Breast epithelium (tissue), 4 donors: ENCODE data around the gene DNM3. TPM values are rescaled to one million over a fixed set of nuclear protein-coding genes. Genes with fewer than 3 reads are reported as not detected.

Experiments
- DNase-seq, 2 donors: peaks; one replicate each; pipeline ENCODE4 v3.0.0-alpha.2; 2019; ENCODE audit warnings: low spot score in 2 of 2
- H3K27ac ChIP-seq, 2 donors: fragments of 200-600 bp; sonication (generic) in 1 of 2; one replicate each; pipeline ENCODE4 v1.5.1; 2016 to 2019; ENCODE audit warnings: mild to moderate bottlenecking in 1 of 2
- H3K27me3 ChIP-seq, 2 donors: fragments of 200-600 bp; sonication (generic) in 1 of 2; one replicate each; pipeline versions ENCODE4 v1.5.1 to v1.6.0; 2017 to 2019; ENCODE audit warnings: control low read depth in 1 of 2, mild to moderate bottlenecking in 1 of 2
- H3K36me3 ChIP-seq: fragments of 200-600 bp; one replicate; pipeline ENCODE4 v1.5.1; 2019
- H3K4me1 ChIP-seq, 2 donors: fragments of 200-600 bp; sonication (generic); one replicate each; pipeline ENCODE4 v1.5.1; 2016 to 2019; ENCODE audit warnings: control low read depth in 1 of 2
- H3K4me3 ChIP-seq, 3 donors: fragments of 200-600 bp; sonication (generic); 1 replicate in 2 of 3; 2 replicates in 1 of 3; pipeline ENCODE4 v1.5.1; 2016 to 2019; ENCODE audit warnings: mild to moderate bottlenecking in 3 of 3, moderate library complexity in 2 of 3
- H3K9me3 ChIP-seq, 2 donors: fragments of 200-600 bp; sonication (generic) in 1 of 2; one replicate each; pipeline ENCODE4 v1.5.1; 2016 to 2019; ENCODE audit warnings: control low read depth in 1 of 2
- POLR2A ChIP-seq: fragments of 450-650 bp; IDR thresholded peaks from one replicate; pipeline ENCODE4 v1.6.1; 2016; ENCODE audit warnings: antibody characterized with exemption, mild to moderate bottlenecking, moderate library complexity
- POLR2AphosphoS5 ChIP-seq, 3 donors: sonication (generic); formaldehyde crosslinking; IDR thresholded peaks; one replicate each; pipeline ENCODE4 v1.6.1; 2017; ENCODE audit warnings: antibody characterized with exemption in 3 of 3
- intact Hi-C: fragments of 100-400 bp; cut with DNase I; formaldehyde crosslinking; loops from one replicate; pipeline ENCODE4 v1.15.1; 2023; ENCODE audit warnings: low total_unique reads
- total RNA-seq, 3 donors: library from RNA; depleted of rRNA; stranded (reverse); fragments of >200 nt; gene quantifications; one replicate each; pipeline ENCODE4 v1.1.0, GENCODE V29; 2016
- TF ChIP-seq, protein P1 (sequence below), 3 donors: fragments of 450-650 bp; IDR thresholded peaks; one replicate each; pipeline ENCODE4 v1.5.1; 2016 to 2017; ENCODE audit warnings: antibody characterized with exemption in 3 of 3, mild to moderate bottlenecking in 3 of 3, moderate library complexity in 3 of 3

The DNM3 gene
- total RNA-seq, 3 donors from 2014 or later, result 5.1 to 7.5 (median 6.6) TPM

DNA sequence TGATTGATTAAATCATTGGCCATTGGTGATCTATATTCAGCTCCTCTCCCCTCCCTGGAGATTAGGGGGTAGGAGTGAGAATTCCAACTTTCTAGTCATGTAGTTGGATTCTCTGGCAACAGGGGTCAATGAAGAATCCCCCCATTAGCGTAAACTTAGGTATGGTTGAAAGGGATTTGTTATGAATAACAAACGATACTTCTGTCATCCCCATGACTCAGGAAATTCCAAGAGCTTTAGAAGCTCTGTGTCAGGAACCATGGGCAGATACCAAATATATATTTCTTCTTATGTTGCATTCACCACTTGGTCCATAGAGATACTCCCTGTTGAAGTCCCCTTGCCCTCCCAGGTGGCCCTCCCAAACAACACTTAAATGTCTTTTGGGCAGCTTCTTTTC lies 124.5 kb downstream of the DNM3 start:
- Histone ChIP-seq H3K4me3 (no peak overlapping the region), H3K27me3 (no peaks in the 10 kb centered on the region), H3K27ac (no peak overlapping the region), H3K4me1 (no peaks in the 10 kb centered on the region), H3K9me3 (no peaks in the 10 kb centered on the region), H3K36me3 (no peaks in the 10 kb centered on the region)
- TF ChIP-seq POLR2AphosphoS5 (IDR thresholded peaks at IDR 0.05), result no peak
- TF ChIP-seq, protein P1, sequence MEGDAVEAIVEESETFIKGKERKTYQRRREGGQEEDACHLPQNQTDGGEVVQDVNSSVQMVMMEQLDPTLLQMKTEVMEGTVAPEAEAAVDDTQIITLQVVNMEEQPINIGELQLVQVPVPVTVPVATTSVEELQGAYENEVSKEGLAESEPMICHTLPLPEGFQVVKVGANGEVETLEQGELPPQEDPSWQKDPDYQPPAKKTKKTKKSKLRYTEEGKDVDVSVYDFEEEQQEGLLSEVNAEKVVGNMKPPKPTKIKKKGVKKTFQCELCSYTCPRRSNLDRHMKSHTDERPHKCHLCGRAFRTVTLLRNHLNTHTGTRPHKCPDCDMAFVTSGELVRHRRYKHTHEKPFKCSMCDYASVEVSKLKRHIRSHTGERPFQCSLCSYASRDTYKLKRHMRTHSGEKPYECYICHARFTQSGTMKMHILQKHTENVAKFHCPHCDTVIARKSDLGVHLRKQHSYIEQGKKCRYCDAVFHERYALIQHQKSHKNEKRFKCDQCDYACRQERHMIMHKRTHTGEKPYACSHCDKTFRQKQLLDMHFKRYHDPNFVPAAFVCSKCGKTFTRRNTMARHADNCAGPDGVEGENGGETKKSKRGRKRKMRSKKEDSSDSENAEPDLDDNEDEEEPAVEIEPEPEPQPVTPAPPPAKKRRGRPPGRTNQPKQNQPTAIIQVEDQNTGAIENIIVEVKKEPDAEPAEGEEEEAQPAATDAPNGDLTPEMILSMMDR (IDR thresholded peaks at IDR 0.05), result no peak
- no peak for TF ChIP-seq POLR2A
- intact Hi-C loops, result no loop called here
- DNase-seq, result no peak

DNA sequence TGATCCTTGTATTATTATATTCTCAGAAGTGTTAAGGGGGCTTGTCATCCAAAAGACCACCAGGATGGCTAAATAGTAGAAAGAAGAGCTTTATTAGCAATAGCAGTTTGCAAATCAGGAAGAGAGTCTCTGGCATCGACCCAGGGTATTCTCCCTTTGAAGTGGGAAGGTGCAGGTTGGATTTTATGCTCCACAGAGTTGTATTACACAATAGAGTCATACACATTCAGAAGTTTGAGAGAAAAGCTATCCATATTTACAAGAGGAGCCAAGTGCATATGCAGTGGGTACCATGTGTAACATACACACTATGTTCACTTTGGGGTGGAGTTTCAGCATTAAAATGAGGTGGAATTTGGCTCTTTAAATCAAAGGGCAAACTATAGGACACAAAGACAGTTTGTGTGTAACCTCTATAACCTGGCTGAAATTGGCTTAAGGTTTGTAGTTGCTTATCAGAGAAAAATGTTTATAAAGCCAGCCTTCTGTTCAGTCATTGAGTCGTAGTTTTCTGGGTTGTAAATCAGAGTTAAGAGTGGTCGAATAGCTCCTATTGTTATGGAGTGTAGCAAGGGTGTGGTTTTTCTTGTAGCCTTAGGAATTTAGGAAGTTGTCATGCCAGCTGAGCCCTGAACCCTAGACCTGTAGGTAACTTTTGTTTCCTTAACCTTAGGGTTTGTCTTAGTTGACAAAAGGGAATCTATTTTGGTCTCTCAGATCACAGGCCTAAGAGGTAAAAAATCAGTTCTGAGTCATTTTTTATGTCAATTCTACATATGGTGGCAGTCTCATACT lies 125.3 kb downstream of the DNM3 start:
- no peaks in the 10 kb centered on the region for H3K4me1 ChIP-seq
- intact Hi-C loops, result no loop called here
- H3K27me3 ChIP-seq, result no peaks in the 10 kb centered on the region
- no peak overlapping the region for H3K4me3 ChIP-seq
- no peak overlapping the region for H3K27ac ChIP-seq
- TF ChIP-seq POLR2AphosphoS5 (IDR thresholded peaks at IDR 0.05), result no peak
- TF ChIP-seq, protein P1 (IDR thresholded peaks at IDR 0.05), result no peak
- no peak for DNase-seq
- H3K9me3 ChIP-seq, result no peaks in the 10 kb centered on the region
- no peaks in the 10 kb centered on the region for H3K36me3 ChIP-seq

DNA sequence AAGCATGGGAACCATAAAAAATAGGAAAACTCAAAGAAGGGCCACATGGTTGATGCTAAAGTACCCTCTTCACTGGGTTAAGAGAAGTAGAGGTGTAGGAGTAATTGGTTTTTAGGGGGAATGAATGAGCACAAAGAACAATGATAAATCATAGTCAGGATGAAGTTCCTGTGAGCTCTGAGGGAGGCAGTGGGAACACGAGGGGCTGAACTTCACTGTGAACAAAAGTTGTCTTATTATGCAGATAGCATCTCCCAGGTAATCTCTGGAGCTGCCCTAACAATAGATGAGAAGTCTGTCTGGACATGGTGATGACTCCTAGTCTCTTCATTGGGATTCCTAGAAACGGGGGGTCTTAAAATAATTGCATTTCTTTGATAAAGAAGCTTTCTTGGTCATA lies 127.9 kb downstream of the DNM3 start:
- no peaks in the 10 kb centered on the region for H3K9me3 ChIP-seq
- intact Hi-C loops, result no loop called here
- no peak overlapping the region for H3K4me3 ChIP-seq
- no peaks in the 10 kb centered on the region for H3K36me3 ChIP-seq
- TF ChIP-seq POLR2AphosphoS5 (IDR thresholded peaks at IDR 0.05), result no peak
- no peak for TF ChIP-seq POLR2A
- TF ChIP-seq, protein P1 (IDR thresholded peaks at IDR 0.05), result no peak
- H3K27ac ChIP-seq, result no peak overlapping the region
- no peaks in the 10 kb centered on the region for H3K4me1 ChIP-seq
- no peaks in the 10 kb centered on the region for H3K27me3 ChIP-seq
- no peak for DNase-seq

DNA sequence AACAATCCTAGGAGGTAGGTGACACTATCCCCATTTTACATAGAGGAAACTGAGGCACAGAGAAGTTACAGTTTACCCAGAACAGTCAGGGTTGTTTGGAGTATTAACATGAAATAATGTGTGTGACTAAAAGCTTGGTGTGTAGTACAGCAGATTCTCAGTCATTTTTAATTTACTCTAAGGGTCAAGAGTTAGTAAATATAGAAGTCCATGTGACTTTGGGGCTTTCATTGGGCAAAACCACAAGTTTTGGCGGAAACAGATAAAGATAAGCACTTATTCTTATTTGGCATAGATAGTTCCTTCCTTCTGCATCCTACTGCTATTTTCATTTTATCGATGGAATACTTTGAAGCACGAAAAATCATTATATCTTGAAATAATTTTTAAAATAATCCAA lies 128.5 kb downstream of the DNM3 start:
- Histone ChIP-seq H3K27me3 (no peaks in the 10 kb centered on the region), H3K4me1 (no peaks in the 10 kb centered on the region), H3K36me3 (no peaks in the 10 kb centered on the region), H3K4me3 (no peak overlapping the region), H3K27ac (no peak overlapping the region), H3K9me3 (no peaks in the 10 kb centered on the region)
- DNase-seq, result no peak
- TF ChIP-seq POLR2A (no peak), POLR2AphosphoS5 (IDR thresholded peaks at IDR 0.05) (no peak)
- TF ChIP-seq, protein P1 (IDR thresholded peaks at IDR 0.05), result no peak
- intact Hi-C loops, result no loop called here

DNA sequence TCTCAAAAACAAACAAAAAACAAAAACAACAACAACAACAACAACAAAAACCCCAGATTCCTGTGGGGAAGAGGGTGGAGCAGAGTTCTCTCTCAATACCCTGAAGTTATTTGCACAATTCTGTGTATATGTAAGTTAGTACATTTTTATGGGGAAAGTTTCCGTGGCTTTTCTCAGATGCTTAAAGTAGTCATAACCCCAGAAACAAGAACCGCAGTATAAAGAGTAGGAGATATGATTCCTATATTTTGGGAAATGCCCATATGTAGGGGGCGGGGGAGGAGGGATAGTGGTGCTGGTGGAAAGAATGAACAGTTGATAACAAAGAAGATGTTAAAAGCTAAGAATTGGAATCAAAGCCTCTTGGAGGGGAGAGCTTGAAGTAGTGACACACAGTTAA lies 131.5 kb downstream of the DNM3 start:
- H3K4me3 ChIP-seq, result no peak overlapping the region
- H3K36me3 ChIP-seq, result no peaks in the 10 kb centered on the region
- intact Hi-C loops, result no loop called here
- H3K27me3 ChIP-seq, result no peaks in the 10 kb centered on the region
- no peaks in the 10 kb centered on the region for H3K4me1 ChIP-seq
- TF ChIP-seq POLR2A (no peak), POLR2AphosphoS5 (IDR thresholded peaks at IDR 0.05) (no peak)
- TF ChIP-seq, protein P1 (IDR thresholded peaks at IDR 0.05), result no peak
- no peak overlapping the region for H3K27ac ChIP-seq
- DNase-seq, result no peak
- no peaks in the 10 kb centered on the region for H3K9me3 ChIP-seq
